Measurements from ENCODE around the gene EFCAB6.

EFCAB6 gene

DNA sequence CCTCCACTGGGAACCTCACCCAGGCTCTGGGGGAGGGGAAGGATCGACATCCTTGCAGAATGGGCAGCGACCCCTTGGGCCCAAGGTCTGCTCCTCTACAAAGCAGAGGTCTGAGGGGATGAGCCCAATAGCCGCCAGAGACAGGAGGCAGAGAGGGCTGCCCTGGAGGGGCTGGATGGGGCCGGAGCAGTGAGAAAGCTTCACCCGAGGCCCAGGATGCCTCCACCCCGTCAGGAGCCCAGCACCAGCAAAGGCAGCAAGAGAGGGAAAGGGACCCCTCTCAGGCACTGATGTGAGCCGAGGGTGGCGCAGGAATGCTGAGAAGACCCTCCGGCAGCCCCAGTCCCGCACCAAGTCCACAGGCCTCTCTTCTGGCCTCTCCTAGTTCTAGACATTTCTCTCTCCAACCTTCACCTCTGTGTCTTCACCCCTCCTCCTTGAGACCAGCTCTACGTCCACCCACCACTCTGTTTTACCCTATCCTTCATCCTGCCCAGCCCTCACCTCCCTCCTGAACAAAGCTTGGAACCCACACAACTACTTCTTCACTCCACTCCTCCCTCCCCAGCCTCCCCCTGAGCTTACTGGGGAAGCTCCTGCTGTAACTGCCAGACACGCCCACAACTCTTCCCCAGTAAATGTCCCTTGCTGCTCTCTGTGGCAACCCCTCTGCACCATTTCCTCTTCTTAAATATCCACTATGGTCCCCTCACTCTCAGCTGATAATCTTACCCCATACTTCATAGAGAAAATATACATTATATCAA is 268.4 kb downstream of the EFCAB6 start:
- H3K4me3 ChIP-seq (ENCODE audit: low read depth in 1 of 2, low read length in 2 of 2) = no peak overlapping the region
- H3K27ac ChIP-seq (ENCODE audit: low read length) = no peak overlapping the region
- H3K27me3 ChIP-seq (ENCODE audit: insufficient read depth, low read length, poor library complexity) = peaks cover 4% of the 10 kb centered on the region
- H3K4me1 ChIP-seq (ENCODE audit: insufficient read depth, low read length) = no peaks in the 10 kb centered on the region
- no peak overlapping the region for H3K9ac ChIP-seq (ENCODE audit: low read depth, low read length)
- H2AFZ ChIP-seq (ENCODE audit: low read depth, low read length) = no peak overlapping the region
- ATAC-seq (ENCODE audit: insufficient read depth, low read depth) (no peak), DNase-seq (no peak)
- H3K4me2 ChIP-seq (ENCODE audit: insufficient read depth, low read length) = no peak overlapping the region
- no peaks in the 10 kb centered on the region for H3K36me3 ChIP-seq (ENCODE audit: insufficient read depth, low read length)
- no peaks in the 10 kb centered on the region for H3K9me3 ChIP-seq (ENCODE audit: insufficient read depth, low read length, severe bottlenecking)
- no peaks in the 10 kb centered on the region for H3K79me2 ChIP-seq (ENCODE audit: insufficient read depth, low read length)
- no peak for TF ChIP-seq CTCF (IDR thresholded peaks at IDR 0.05; ENCODE audit: borderline replicate concordance, extremely low read depth, low read length, poor library complexity, severe bottlenecking)
- no peak for TF ChIP-seq EZH2 (IDR thresholded peaks at IDR 0.05; ENCODE audit: borderline replicate concordance, low read depth, low read length, severe bottlenecking)
- H4K20me1 ChIP-seq (ENCODE audit: insufficient read depth, low read length) = no peaks in the 10 kb centered on the region; the same call in 1 of the 2 replicates

DNA sequence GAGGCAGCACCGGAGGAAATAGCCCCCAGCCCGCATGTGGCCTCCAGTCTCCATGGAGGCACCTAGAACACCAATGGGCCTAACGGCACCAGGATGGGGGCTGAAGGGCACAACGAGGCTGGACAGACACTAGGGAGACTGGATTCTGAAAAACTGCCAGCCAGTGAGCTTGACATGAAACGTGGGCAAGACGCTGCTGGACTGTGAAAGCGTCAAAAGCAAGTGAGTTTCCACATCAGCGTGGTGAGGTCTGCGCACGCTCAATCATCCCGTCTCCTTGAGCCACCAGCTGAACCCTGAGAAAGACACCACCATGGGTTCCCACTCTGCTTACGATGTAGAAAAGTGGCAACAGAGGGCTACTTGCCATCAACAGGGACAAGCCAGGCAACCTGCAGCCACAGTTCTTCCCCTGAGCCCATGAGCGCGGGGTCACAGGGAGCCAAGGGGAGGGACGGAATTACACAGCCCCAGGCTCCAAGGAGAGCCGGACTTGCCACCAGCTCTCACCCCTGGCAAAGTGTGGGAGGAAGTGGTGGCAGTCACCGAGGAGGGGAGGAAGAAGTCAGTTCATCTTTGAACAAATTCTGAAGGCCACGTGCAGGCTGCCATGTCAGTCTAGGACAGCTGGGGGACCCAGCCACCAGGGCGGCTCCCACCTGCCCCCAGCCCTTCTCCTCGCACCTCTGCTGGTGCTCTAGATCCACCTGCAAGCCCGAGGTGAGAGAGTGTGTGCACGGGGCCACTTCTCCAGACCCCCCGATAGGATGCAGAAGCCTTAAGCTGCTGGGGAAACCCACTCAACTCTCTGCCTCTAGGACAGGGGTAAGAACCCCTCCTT is 269.2 kb downstream of the EFCAB6 start:
- no peaks in the 10 kb centered on the region for H3K79me2 ChIP-seq (ENCODE audit: insufficient read depth, low read length)
- no peak overlapping the region for H3K4me2 ChIP-seq (ENCODE audit: insufficient read depth, low read length)
- no peak overlapping the region for H2AFZ ChIP-seq (ENCODE audit: low read depth, low read length)
- no peaks in the 10 kb centered on the region for H3K36me3 ChIP-seq (ENCODE audit: insufficient read depth, low read length)
- H3K27me3 ChIP-seq (ENCODE audit: insufficient read depth, low read length, poor library complexity) = peaks cover 4% of the 10 kb centered on the region
- no peak overlapping the region for H3K9ac ChIP-seq (ENCODE audit: low read depth, low read length)
- ATAC-seq (ENCODE audit: insufficient read depth, low read depth) (no peak), DNase-seq (no peak)
- H3K9me3 ChIP-seq (ENCODE audit: insufficient read depth, low read length, severe bottlenecking) = no peaks in the 10 kb centered on the region
- no peaks in the 10 kb centered on the region; the same call in 1 of the 2 replicates for H4K20me1 ChIP-seq (ENCODE audit: insufficient read depth, low read length)
- TF ChIP-seq CTCF (IDR thresholded peaks at IDR 0.05; ENCODE audit: borderline replicate concordance, extremely low read depth, low read length, poor library complexity, severe bottlenecking) = no peak
- no peak for TF ChIP-seq EZH2 (IDR thresholded peaks at IDR 0.05; ENCODE audit: borderline replicate concordance, low read depth, low read length, severe bottlenecking)
- no peaks in the 10 kb centered on the region for H3K4me1 ChIP-seq (ENCODE audit: insufficient read depth, low read length)
- no peak overlapping the region for H3K4me3 ChIP-seq (ENCODE audit: low read depth in 1 of 2, low read length in 2 of 2)
- no peak overlapping the region for H3K27ac ChIP-seq (ENCODE audit: low read length)

- no peaks in the 10 kb centered on the region for H3K4me1 ChIP-seq (ENCODE audit: insufficient read depth, low read length)
- no peak overlapping the region for H2AFZ ChIP-seq (ENCODE audit: low read depth, low read length)
- H4K20me1 ChIP-seq (ENCODE audit: insufficient read depth, low read length) = no peaks in the 10 kb centered on the region; the same call in 1 of the 2 replicates
- no peak for DNase-seq
- no peak overlapping the region for H3K9ac ChIP-seq (ENCODE audit: low read depth, low read length)
- H3K27ac ChIP-seq (ENCODE audit: low read length) = no peak overlapping the region
- H3K9me3 ChIP-seq (ENCODE audit: insufficient read depth, low read length, severe bottlenecking) = no peaks in the 10 kb centered on the region
- ATAC-seq (ENCODE audit: insufficient read depth, low read depth) = no peak
- peaks cover 4% of the 10 kb centered on the region for H3K27me3 ChIP-seq (ENCODE audit: insufficient read depth, low read length, poor library complexity)
- no peaks in the 10 kb centered on the region for H3K36me3 ChIP-seq (ENCODE audit: insufficient read depth, low read length)
- no peak overlapping the region for H3K4me2 ChIP-seq (ENCODE audit: insufficient read depth, low read length)
- TF ChIP-seq CTCF (IDR thresholded peaks at IDR 0.05; ENCODE audit: borderline replicate concordance, extremely low read depth, low read length, poor library complexity, severe bottlenecking) = no peak
- TF ChIP-seq EZH2 (IDR thresholded peaks at IDR 0.05; ENCODE audit: borderline replicate concordance, low read depth, low read length, severe bottlenecking) = no peak
- H3K79me2 ChIP-seq (ENCODE audit: insufficient read depth, low read length) = no peaks in the 10 kb centered on the region
- no peak overlapping the region for H3K4me3 ChIP-seq (ENCODE audit: low read depth in 1 of 2, low read length in 2 of 2)
Observed at GRCh38 chr22:43541462-43542407, 270.4 kb downstream of the EFCAB6 start.
